MM.1S (cell line): ENCODE data around the gene ZNF333.

Experiments used
- DNase-seq: peaks from one replicate; pipeline ENCODE4 v3.0.0-alpha.2; 2015
- H2AFZ ChIP-seq: fragments of 300-600 bp; sonication (generic); 2 replicates; pipeline ENCODE4 v1.6.0; 2016; ENCODE audit warnings: antibody characterized with exemption, low read length
- H3F3A ChIP-seq: fragments of 300-600 bp; sonication (generic); 2 replicates; pipeline ENCODE4 v1.6.1; 2016; ENCODE audit warnings: mild to moderate bottlenecking, antibody characterized with exemption, low read length, moderate library complexity, mixed read lengths; ENCODE audit not compliant: insufficient read depth
- H3K27ac ChIP-seq: fragments of 300-600 bp; sonication (generic); 2 replicates; pipeline ENCODE4 v1.5.1; 2016; ENCODE audit warnings: mild to moderate bottlenecking, low read length
- H3K27me3 ChIP-seq: fragments of 300-600 bp; sonication (generic); replicated peaks from 2 replicates; pipeline ENCODE4 v1.6.0; 2016; ENCODE audit warnings: low read length; ENCODE audit not compliant: insufficient read depth
- H3K36me3 ChIP-seq: fragments of 300-600 bp; sonication (generic); replicated peaks from 2 replicates; pipeline ENCODE4 v1.6.1; 2016; ENCODE audit warnings: mild to moderate bottlenecking, low read length, mixed read lengths; ENCODE audit not compliant: insufficient read depth
- H3K4me1 ChIP-seq: fragments of 300-600 bp; sonication (generic); 2 replicates; pipeline ENCODE4 v1.6.1; 2016; ENCODE audit warnings: low read length, mixed read lengths
- H3K4me2 ChIP-seq: fragments of 300-600 bp; sonication (generic); 2 replicates; pipeline ENCODE4 v1.6.0; 2016; ENCODE audit warnings: low read depth, low read length
- H3K4me3 ChIP-seq: fragments of 300-600 bp; sonication (generic); 2 replicates; pipeline ENCODE4 v1.5.1; 2016; ENCODE audit warnings: low read length, mixed read lengths
- H3K79me2 ChIP-seq: fragments of 300-600 bp; sonication (generic); 2 replicates; pipeline ENCODE4 v1.6.1; 2016; ENCODE audit warnings: mixed run types, low read length, mixed read lengths
- H3K9ac ChIP-seq: fragments of 300-600 bp; sonication (generic); 2 replicates; pipeline ENCODE4 v1.6.1; 2016; ENCODE audit warnings: low read length, mixed read lengths
- H3K9me2 ChIP-seq: fragments of 300-600 bp; sonication (generic); replicated peaks from 2 replicates; pipeline ENCODE4 v1.6.1; 2016; ENCODE audit warnings: mild to moderate bottlenecking, low read length, mixed read lengths; ENCODE audit not compliant: insufficient read depth
- H3K9me3 ChIP-seq: fragments of 300-600 bp; sonication (generic); replicated peaks from 2 replicates; pipeline ENCODE4 v1.6.1; 2016; ENCODE audit warnings: mild to moderate bottlenecking, low read length, mixed read lengths; ENCODE audit not compliant: insufficient read depth
- H4K20me1 ChIP-seq: fragments of 300-600 bp; sonication (generic); 2 replicates; pipeline ENCODE4 v1.6.1; 2016; ENCODE audit warnings: mild to moderate bottlenecking, low read length, moderate library complexity, mixed read lengths; ENCODE audit not compliant: insufficient read depth
- EZH2 ChIP-seq: fragments of 300-600 bp; sonication (generic); optimal IDR thresholded peaks from 2 replicates; pipeline ENCODE3; 2017; ENCODE audit warnings: low read depth, mild to moderate bottlenecking, antibody characterized with exemption, low read length, mixed read lengths
- EZH2phosphoT487 ChIP-seq: fragments of 300-600 bp; sonication (generic); IDR thresholded peaks from 2 replicates; pipeline ENCODE4 v1.6.1; 2018; ENCODE audit warnings: antibody characterized with exemption, low read length
- TF ChIP-seq, protein P1 (sequence below): fragments of 300-600 bp; sonication (generic); IDR thresholded peaks from 2 replicates; pipeline ENCODE4 v1.5.1; 2016; ENCODE audit warnings: antibody characterized with exemption, low read length, mixed read lengths

Gene ZNF333

DNA sequence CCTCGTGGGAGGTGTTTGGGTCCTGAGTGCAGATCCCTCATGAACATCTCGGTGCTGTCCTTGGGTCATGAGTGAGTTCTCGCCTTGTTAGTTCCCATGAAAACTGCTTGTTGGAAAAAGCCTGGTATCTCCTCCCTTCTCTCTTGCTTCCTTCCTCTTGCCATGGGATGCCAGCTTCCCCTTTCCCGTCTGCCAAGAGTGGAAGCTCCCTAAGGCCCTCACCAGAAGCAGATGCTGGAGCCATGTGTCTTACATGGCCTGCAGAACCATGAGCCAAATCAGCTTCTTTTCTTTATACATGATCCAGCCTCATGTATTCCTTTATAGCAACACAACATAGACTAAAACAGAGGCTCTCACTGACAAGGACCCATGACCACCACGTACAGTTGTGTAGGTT, 80.3 kb downstream of the ZNF333 start:
- Histone ChIP-seq H3K9me2 (no peaks in the 10 kb centered on the region), H2AFZ (no peak overlapping the region), H3F3A (no peaks in the 10 kb centered on the region), H3K27me3 (peaks cover 24% of the 10 kb centered on the region), H3K79me2 (no peaks in the 10 kb centered on the region), H4K20me1 (no peaks in the 10 kb centered on the region), H3K9ac (no peak overlapping the region), H3K4me1 (no peaks in the 10 kb centered on the region), H3K4me3 (no peak overlapping the region), H3K9me3 (no peaks in the 10 kb centered on the region), H3K27ac (no peak overlapping the region), H3K36me3 (no peaks in the 10 kb centered on the region), H3K4me2 (no peak overlapping the region)
- TF ChIP-seq EZH2 (no peak), EZH2phosphoT487 (no peak)
- TF ChIP-seq, protein P1, sequence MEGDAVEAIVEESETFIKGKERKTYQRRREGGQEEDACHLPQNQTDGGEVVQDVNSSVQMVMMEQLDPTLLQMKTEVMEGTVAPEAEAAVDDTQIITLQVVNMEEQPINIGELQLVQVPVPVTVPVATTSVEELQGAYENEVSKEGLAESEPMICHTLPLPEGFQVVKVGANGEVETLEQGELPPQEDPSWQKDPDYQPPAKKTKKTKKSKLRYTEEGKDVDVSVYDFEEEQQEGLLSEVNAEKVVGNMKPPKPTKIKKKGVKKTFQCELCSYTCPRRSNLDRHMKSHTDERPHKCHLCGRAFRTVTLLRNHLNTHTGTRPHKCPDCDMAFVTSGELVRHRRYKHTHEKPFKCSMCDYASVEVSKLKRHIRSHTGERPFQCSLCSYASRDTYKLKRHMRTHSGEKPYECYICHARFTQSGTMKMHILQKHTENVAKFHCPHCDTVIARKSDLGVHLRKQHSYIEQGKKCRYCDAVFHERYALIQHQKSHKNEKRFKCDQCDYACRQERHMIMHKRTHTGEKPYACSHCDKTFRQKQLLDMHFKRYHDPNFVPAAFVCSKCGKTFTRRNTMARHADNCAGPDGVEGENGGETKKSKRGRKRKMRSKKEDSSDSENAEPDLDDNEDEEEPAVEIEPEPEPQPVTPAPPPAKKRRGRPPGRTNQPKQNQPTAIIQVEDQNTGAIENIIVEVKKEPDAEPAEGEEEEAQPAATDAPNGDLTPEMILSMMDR: no peak
- no peak for DNase-seq

DNA sequence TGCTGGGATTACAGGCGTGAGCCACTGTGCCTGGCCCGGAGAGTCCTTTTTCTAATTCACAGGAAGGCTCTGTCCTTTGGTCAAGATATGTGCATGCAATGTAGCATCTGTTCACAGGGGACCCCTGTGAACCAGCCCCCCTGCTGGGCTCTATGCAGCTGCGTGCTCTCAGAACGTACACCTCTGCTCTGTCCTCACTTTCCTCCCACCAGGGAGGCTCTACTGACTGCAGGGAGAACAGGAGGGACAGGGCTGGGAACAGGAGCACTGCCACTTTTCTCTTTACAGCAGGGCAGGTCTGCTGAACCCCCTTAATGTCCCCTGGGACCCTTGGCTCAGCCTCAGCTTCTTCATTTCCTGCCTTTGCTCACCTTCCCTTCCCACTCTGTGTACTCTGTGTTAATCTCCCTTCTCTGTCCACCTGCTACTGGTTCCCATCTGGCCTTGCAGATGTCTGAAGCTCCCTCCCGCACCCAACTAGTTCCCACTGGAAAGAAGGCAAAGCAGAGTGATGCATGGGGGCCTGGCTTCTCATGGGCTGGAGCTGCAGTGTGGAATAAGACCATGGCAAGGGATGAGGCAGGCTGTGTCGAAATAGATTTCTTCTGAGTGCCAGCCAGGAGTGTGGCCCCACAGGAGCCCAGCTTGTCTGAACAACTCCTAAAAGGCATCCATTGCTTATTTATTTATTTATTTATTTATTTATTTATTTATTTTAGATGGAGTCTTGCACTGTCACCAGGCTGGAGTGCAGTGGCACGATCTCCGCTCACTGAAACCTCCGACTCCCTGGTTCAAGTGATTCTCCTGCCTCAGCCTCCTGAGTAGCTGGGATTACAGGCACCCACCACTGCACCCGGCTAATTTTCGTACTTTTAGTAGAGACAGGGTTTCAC, 81.3 kb downstream of the ZNF333 start:
- H3K27ac ChIP-seq: no peak overlapping the region
- DNase-seq: no peak
- no peak overlapping the region for H3K4me2 ChIP-seq
- no peaks in the 10 kb centered on the region for H3K36me3 ChIP-seq
- H3K9me2 ChIP-seq: no peaks in the 10 kb centered on the region
- H2AFZ ChIP-seq: no peak overlapping the region
- H3K9me3 ChIP-seq: no peaks in the 10 kb centered on the region
- H4K20me1 ChIP-seq: no peaks in the 10 kb centered on the region
- H3K79me2 ChIP-seq: no peaks in the 10 kb centered on the region
- no peaks in the 10 kb centered on the region for H3F3A ChIP-seq
- no peak overlapping the region for H3K4me3 ChIP-seq
- no peak overlapping the region for H3K9ac ChIP-seq
- H3K27me3 ChIP-seq: peaks cover 29% of the 10 kb centered on the region
- H3K4me1 ChIP-seq: no peaks in the 10 kb centered on the region
- TF ChIP-seq EZH2phosphoT487 (no peak), EZH2 (no peak)
- TF ChIP-seq, protein P1: no peak

DNA sequence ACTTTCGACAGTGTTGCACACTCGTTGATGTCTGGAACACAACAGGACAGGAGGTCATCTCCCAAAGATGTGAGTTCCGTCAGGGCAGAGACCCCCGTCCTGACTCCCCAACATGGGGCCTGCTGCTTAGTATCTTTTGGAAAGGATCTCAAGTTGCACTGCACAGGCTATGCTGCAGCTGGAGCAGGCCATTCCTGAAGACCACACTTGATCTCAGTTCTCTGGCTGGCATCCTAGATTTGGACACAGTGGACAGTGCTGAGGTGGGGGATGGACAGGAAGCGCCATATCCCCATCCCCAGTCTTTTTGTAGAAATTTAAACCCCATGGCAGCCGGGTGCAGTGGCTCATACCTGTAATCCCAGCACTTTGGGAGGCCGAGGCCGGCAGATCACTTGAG, 82.6 kb downstream of the ZNF333 start:
- Histone ChIP-seq H3K4me1 (no peaks in the 10 kb centered on the region), H3K4me2 (no peak overlapping the region), H3K9me3 (no peaks in the 10 kb centered on the region), H3K79me2 (no peaks in the 10 kb centered on the region), H3K9ac (no peak overlapping the region), H3K27me3 (peaks cover 36% of the 10 kb centered on the region), H4K20me1 (no peaks in the 10 kb centered on the region), H3F3A (no peaks in the 10 kb centered on the region), H3K36me3 (no peaks in the 10 kb centered on the region), H3K9me2 (no peaks in the 10 kb centered on the region), H2AFZ (no peak overlapping the region), H3K4me3 (no peak overlapping the region), H3K27ac (no peak overlapping the region)
- TF ChIP-seq EZH2phosphoT487 (no peak), EZH2 (no peak)
- TF ChIP-seq, protein P1: no peak
- DNase-seq: no peak
